Measurements from ENCODE around the gene SCN1A. TPM values are rescaled to one million over a fixed set of nuclear protein-coding genes. Genes with fewer than 3 reads are reported as not detected.

Gene SCN1A
- total and polyA plus RNA-seq, 2 of the 13 experiments (the other 11 are each of a cell fraction or from before 2014, with no cell fraction given) = 19.9 to 39.4 TPM

- TF ChIP-seq HBP1 (CRISPR knock-in tag; IDR thresholded peaks at IDR 0.05; ENCODE audit: low read depth) (no peak), HNF4A (CRISPR knock-in tag; IDR thresholded peaks at IDR 0.05) (peak; percentile 39), TBX2 (CRISPR knock-in tag; IDR thresholded peaks at IDR 0.05; ENCODE audit: borderline replicate concordance) (peak; percentile 72), MBD4 (IDR thresholded peaks at IDR 0.05; ENCODE audit: borderline replicate concordance, low read length) (no peak), NR2F1 (CRISPR knock-in tag; IDR thresholded peaks at IDR 0.05) (no peak), SRSF1 (optimal IDR thresholded peaks at IDR 0.05; ENCODE audit: low read depth, low read length) (no peak), ZNF75D (CRISPR knock-in tag; IDR thresholded peaks at IDR 0.05; ENCODE audit: borderline replicate concordance) (no peak), PCBP2 (optimal IDR thresholded peaks at IDR 0.05; ENCODE audit: low read depth, low read length, poor library complexity, severe bottlenecking) (no peak), PRDM15 (CRISPR knock-in tag; IDR thresholded peaks at IDR 0.05) (no peak), MYNN (CRISPR knock-in tag; IDR thresholded peaks at IDR 0.05; ENCODE audit: low read depth) (no peak)
Measured at GRCh38 chr2:165950438-165950837, 177.4 kb downstream of the SCN1A start (continued).
